Endothelial cell of umbilical vein (primary cell): ENCODE data around the gene L3MBTL3.

Experiments
- CTCF ChIP-seq, 2 donors: IDR thresholded peaks; 1 replicate in 1 of 2; 2 replicates in 1 of 2; pipeline ENCODE4 v1.5.1; 2011; ENCODE audit warnings: low read length in 2 of 2, mild to moderate bottlenecking in 2 of 2, moderate library complexity in 2 of 2, control low read depth in 1 of 2, inconsistent platforms in 1 of 2, low read depth in 1 of 2; ENCODE audit not compliant: insufficient read depth in 1 of 2; ENCODE audit errors: extremely low read depth in 1 of 2
- JUN ChIP-seq: IDR thresholded peaks from 2 replicates; pipeline ENCODE4 v1.6.1; 2011; ENCODE audit warnings: borderline replicate concordance, low read depth; ENCODE audit not compliant: insufficient read length, insufficient read depth

GRCh38 chr6:130090796-130091195 lies 72.4 kb downstream of the L3MBTL3 start:
- TF ChIP-seq CTCF (IDR thresholded peaks at IDR 0.05; ENCODE audit: extremely low read depth in 1 of 2, insufficient read depth in 1 of 2, low read depth in 1 of 2, low read length in 2 of 2) = no peak
- no peak for TF ChIP-seq JUN
